ENCODE data around the gene LGR6.

The LGR6 gene

GRCh38 chr1:202287196-202287595, 93.6 kb downstream of the LGR6 start:
- no peaks in the 10 kb centered on the region for H3K9me3 ChIP-seq (ENCODE audit: low read length)
- no peaks in the 10 kb centered on the region for H4K20me1 ChIP-seq (ENCODE audit: insufficient read depth, low read length)
- no peak overlapping the region for H3K27ac ChIP-seq (ENCODE audit: low read depth, low read length, poor library complexity, severe bottlenecking)
- no peak overlapping the region for H3K4me2 ChIP-seq (ENCODE audit: low read length)
- H3K9ac ChIP-seq (ENCODE audit: low read length), result no peak overlapping the region
- H3F3A ChIP-seq (ENCODE audit: insufficient read depth, low read length), result no peaks in the 10 kb centered on the region
- peaks cover 13% of the 10 kb centered on the region; the same call in 1 of the 2 replicates for H3K27me3 ChIP-seq (ENCODE audit: insufficient read depth, low read length)
- no peaks in the 10 kb centered on the region for H3K9me2 ChIP-seq (ENCODE audit: low read depth, low read length)
- no peaks in the 10 kb centered on the region for H3K79me2 ChIP-seq (ENCODE audit: insufficient read depth, low read length)
- TF ChIP-seq CTCF (IDR thresholded peaks at IDR 0.05; ENCODE audit: low read length) (no peak), EZH2 (IDR thresholded peaks at IDR 0.05; ENCODE audit: borderline replicate concordance, low read length) (no peak)
- H3K36me3 ChIP-seq (ENCODE audit: insufficient read depth, low read length), result no peaks in the 10 kb centered on the region
- no peaks in the 10 kb centered on the region for H3K4me1 ChIP-seq (ENCODE audit: insufficient read depth, low read length, severe bottlenecking)
- H3K4me3 ChIP-seq (ENCODE audit: low read depth, low read length, poor library complexity, severe bottlenecking), result no peak overlapping the region
- H2AFZ ChIP-seq (ENCODE audit: low read length), result no peak overlapping the region

GRCh38 chr1:202288177-202288576, 94.6 kb downstream of the LGR6 start:
- no peaks in the 10 kb centered on the region for H4K20me1 ChIP-seq (ENCODE audit: insufficient read depth, low read length)
- no peaks in the 10 kb centered on the region for H3K4me1 ChIP-seq (ENCODE audit: insufficient read depth, low read length, severe bottlenecking)
- no peaks in the 10 kb centered on the region for H3F3A ChIP-seq (ENCODE audit: insufficient read depth, low read length)
- H3K27ac ChIP-seq (ENCODE audit: low read depth, low read length, poor library complexity, severe bottlenecking), result no peak overlapping the region
- no peak overlapping the region for H2AFZ ChIP-seq (ENCODE audit: low read length)
- H3K36me3 ChIP-seq (ENCODE audit: insufficient read depth, low read length), result no peaks in the 10 kb centered on the region
- no peaks in the 10 kb centered on the region for H3K9me2 ChIP-seq (ENCODE audit: low read depth, low read length)
- H3K9me3 ChIP-seq (ENCODE audit: low read length), result no peaks in the 10 kb centered on the region
- no peak overlapping the region for H3K4me2 ChIP-seq (ENCODE audit: low read length)
- no peaks in the 10 kb centered on the region for H3K79me2 ChIP-seq (ENCODE audit: insufficient read depth, low read length)
- H3K4me3 ChIP-seq (ENCODE audit: low read depth, low read length, poor library complexity, severe bottlenecking), result no peak overlapping the region
- no peak overlapping the region for H3K9ac ChIP-seq (ENCODE audit: low read length)
- TF ChIP-seq CTCF (IDR thresholded peaks at IDR 0.05; ENCODE audit: low read length), result no peak
- TF ChIP-seq EZH2 (IDR thresholded peaks at IDR 0.05; ENCODE audit: borderline replicate concordance, low read length), result no peak
- H3K27me3 ChIP-seq (ENCODE audit: insufficient read depth, low read length), result peaks cover 13% of the 10 kb centered on the region; the same call in 1 of the 2 replicates

GRCh38 chr1:202289009-202289408, 95.4 kb downstream of the LGR6 start:
- no peaks in the 10 kb centered on the region for H4K20me1 ChIP-seq (ENCODE audit: insufficient read depth, low read length)
- H3K27ac ChIP-seq (ENCODE audit: low read depth, low read length, poor library complexity, severe bottlenecking), result no peak overlapping the region
- H3K9me3 ChIP-seq (ENCODE audit: low read length), result no peaks in the 10 kb centered on the region
- no peaks in the 10 kb centered on the region for H3K9me2 ChIP-seq (ENCODE audit: low read depth, low read length)
- no peak overlapping the region for H2AFZ ChIP-seq (ENCODE audit: low read length)
- no peak overlapping the region for H3K4me3 ChIP-seq (ENCODE audit: low read depth, low read length, poor library complexity, severe bottlenecking)
- no peaks in the 10 kb centered on the region for H3F3A ChIP-seq (ENCODE audit: insufficient read depth, low read length)
- no peaks in the 10 kb centered on the region for H3K79me2 ChIP-seq (ENCODE audit: insufficient read depth, low read length)
- no peak overlapping the region for H3K9ac ChIP-seq (ENCODE audit: low read length)
- H3K27me3 ChIP-seq (ENCODE audit: insufficient read depth, low read length), result peaks cover 9% of the 10 kb centered on the region; the same call in 1 of the 2 replicates
- H3K36me3 ChIP-seq (ENCODE audit: insufficient read depth, low read length), result no peaks in the 10 kb centered on the region
- no peak overlapping the region for H3K4me2 ChIP-seq (ENCODE audit: low read length)
- H3K4me1 ChIP-seq (ENCODE audit: insufficient read depth, low read length, severe bottlenecking), result no peaks in the 10 kb centered on the region
- TF ChIP-seq EZH2 (IDR thresholded peaks at IDR 0.05; ENCODE audit: borderline replicate concordance, low read length), result no peak
- TF ChIP-seq CTCF (IDR thresholded peaks at IDR 0.05; ENCODE audit: low read length), result no peak

All from OCI-LY1 (cell line).